Measurements from ENCODE around the gene PDXK. TPM values are rescaled to one million over a fixed set of nuclear protein-coding genes. Genes with fewer than 3 reads are reported as not detected.

PDXK gene
- total and polyA plus RNA-seq, 9 of the 15 experiments (the other 6 are each of a cell fraction or from before 2014, with no cell fraction given), result 5.6 to 162 (median 76.5) TPM

DNA sequence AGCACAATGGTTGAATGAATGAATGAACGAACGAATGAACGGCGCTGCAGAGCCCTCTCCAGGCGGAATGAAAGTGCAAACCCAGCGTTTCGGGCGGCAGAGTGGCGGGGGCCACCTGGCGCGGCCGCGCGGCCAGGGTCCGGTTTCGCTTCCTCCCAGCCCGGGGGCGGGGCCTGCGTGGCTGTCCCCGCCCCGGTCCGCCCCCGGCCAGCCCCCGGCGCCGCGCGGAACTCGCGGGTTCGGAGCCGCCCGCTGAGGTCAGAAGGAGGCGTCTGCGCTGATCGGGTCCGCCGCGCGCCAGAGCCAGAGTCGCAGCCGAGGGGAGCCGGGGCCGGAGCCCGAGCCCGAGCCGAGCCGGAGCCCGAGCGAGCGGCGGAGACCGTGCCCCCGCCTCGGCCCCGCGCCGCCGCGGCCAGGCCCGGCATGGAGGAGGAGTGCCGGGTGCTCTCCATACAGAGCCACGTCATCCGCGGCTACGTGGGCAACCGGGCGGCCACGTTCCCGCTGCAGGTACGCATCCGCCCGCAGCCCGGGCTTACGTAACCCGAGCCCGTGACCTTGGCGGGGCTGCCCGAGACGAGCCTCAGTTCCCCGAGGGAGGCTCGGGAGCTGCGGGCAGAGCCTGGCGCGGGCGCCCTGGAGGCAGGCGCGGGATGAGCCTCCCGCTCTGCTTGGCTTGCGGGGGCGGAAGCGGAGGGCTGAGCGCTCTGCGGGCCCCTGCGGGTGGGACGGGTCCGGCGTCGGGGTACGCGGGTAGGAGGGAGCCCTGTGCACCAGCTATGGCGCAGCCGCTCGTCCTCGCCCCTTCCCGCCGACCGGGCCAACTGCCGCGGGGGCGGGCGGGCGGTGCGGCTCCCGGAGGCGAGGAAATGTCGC is at the start of gene PDXK (continued):
- TF ChIP-seq, protein P1, sequence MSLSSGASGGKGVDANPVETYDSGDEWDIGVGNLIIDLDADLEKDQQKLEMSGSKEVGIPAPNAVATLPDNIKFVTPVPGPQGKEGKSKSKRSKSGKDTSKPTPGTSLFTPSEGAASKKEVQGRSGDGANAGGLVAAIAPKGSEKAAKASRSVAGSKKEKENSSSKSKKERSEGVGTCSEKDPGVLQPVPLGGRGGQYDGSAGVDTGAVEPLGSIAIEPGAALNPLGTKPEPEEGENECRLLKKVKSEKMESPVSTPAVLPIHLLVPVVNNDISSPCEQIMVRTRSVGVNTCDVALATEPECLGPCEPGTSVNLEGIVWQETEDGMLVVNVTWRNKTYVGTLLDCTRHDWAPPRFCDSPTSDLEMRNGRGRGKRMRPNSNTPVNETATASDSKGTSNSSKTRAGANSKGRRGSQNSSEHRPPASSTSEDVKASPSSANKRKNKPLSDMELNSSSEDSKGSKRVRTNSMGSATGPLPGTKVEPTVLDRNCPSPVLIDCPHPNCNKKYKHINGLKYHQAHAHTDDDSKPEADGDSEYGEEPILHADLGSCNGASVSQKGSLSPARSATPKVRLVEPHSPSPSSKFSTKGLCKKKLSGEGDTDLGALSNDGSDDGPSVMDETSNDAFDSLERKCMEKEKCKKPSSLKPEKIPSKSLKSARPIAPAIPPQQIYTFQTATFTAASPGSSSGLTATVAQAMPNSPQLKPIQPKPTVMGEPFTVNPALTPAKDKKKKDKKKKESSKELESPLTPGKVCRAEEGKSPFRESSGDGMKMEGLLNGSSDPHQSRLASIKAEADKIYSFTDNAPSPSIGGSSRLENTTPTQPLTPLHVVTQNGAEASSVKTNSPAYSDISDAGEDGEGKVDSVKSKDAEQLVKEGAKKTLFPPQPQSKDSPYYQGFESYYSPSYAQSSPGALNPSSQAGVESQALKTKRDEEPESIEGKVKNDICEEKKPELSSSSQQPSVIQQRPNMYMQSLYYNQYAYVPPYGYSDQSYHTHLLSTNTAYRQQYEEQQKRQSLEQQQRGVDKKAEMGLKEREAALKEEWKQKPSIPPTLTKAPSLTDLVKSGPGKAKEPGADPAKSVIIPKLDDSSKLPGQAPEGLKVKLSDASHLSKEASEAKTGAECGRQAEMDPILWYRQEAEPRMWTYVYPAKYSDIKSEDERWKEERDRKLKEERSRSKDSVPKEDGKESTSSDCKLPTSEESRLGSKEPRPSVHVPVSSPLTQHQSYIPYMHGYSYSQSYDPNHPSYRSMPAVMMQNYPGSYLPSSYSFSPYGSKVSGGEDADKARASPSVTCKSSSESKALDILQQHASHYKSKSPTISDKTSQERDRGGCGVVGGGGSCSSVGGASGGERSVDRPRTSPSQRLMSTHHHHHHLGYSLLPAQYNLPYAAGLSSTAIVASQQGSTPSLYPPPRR (CRISPR knock-in tag; IDR thresholded peaks at IDR 0.05; ENCODE audit: borderline replicate concordance), result no peak
- TF ChIP-seq ZNF174 (CRISPR knock-in tag; IDR thresholded peaks at IDR 0.05), result no peak
- no peak for TF ChIP-seq TAF15 (IDR thresholded peaks at IDR 0.05; ENCODE audit: low read depth, low read length)
- TF ChIP-seq MAZ (CRISPR knock-in tag; conservative IDR thresholded peaks at IDR 0.05 in 1 of 2, IDR thresholded peaks at IDR 0.05 in 1 of 2), result peak; percentile 71 to 90
- TF ChIP-seq HNRNPLL (IDR thresholded peaks at IDR 0.05; ENCODE audit: low read depth, low read length, poor library complexity, severe bottlenecking), result peak; percentile 61
- TF ChIP-seq MTF1 (CRISPR knock-in tag; IDR thresholded peaks at IDR 0.05; ENCODE audit: borderline replicate concordance), result no peak
- TF ChIP-seq, protein P2, sequence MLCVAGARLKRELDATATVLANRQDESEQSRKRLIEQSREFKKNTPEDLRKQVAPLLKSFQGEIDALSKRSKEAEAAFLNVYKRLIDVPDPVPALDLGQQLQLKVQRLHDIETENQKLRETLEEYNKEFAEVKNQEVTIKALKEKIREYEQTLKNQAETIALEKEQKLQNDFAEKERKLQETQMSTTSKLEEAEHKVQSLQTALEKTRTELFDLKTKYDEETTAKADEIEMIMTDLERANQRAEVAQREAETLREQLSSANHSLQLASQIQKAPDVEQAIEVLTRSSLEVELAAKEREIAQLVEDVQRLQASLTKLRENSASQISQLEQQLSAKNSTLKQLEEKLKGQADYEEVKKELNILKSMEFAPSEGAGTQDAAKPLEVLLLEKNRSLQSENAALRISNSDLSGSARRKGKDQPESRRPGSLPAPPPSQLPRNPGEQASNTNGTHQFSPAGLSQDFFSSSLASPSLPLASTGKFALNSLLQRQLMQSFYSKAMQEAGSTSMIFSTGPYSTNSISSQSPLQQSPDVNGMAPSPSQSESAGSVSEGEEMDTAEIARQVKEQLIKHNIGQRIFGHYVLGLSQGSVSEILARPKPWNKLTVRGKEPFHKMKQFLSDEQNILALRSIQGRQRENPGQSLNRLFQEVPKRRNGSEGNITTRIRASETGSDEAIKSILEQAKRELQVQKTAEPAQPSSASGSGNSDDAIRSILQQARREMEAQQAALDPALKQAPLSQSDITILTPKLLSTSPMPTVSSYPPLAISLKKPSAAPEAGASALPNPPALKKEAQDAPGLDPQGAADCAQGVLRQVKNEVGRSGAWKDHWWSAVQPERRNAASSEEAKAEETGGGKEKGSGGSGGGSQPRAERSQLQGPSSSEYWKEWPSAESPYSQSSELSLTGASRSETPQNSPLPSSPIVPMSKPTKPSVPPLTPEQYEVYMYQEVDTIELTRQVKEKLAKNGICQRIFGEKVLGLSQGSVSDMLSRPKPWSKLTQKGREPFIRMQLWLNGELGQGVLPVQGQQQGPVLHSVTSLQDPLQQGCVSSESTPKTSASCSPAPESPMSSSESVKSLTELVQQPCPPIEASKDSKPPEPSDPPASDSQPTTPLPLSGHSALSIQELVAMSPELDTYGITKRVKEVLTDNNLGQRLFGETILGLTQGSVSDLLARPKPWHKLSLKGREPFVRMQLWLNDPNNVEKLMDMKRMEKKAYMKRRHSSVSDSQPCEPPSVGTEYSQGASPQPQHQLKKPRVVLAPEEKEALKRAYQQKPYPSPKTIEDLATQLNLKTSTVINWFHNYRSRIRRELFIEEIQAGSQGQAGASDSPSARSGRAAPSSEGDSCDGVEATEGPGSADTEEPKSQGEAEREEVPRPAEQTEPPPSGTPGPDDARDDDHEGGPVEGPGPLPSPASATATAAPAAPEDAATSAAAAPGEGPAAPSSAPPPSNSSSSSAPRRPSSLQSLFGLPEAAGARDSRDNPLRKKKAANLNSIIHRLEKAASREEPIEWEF (CRISPR knock-in tag; IDR thresholded peaks at IDR 0.05), result no peak

Measured in K562 (cell line).